ENCODE results near the gene RGS17.
A peak's percentile ranks its signal among the peaks of the same experiment; 100 is the strongest.

RGS17 gene

GRCh38 chr6:153129873-153130514 is 1.1 kb downstream of the RGS17 start:
- POLR2A ChIA-PET (ENCODE audit: low non-redundant PET): no interaction called here
- DNase-seq (ENCODE audit: low spot score): peak; percentile 9
- H3K27ac ChIP-seq: peak overlapping the region; percentile 75
- CTCF ChIA-PET: interaction anchor here (0.7 kb wide), 1 partner anchor 91 kb away, joined by 3 read pairs; no protein-coding TSS in a partner anchor
- TF ChIP-seq CTCF (conservative IDR thresholded peaks at IDR 0.05; ENCODE audit: low read depth): no peak

GRCh38 chr6:153126218-153126617 is 4.9 kb downstream of the RGS17 start:
- TF ChIP-seq CTCF (conservative IDR thresholded peaks at IDR 0.05; ENCODE audit: low read depth): no peak
- no peak for DNase-seq (ENCODE audit: low spot score)
- H3K27ac ChIP-seq: no peak overlapping the region
- ChIA-PET CTCF (no interaction called here), POLR2A (ENCODE audit: low non-redundant PET) (no interaction called here)

- H3K27ac ChIP-seq: no peak overlapping the region
- CTCF ChIA-PET: no interaction called here
- no peak for DNase-seq (ENCODE audit: low spot score)
- no peak for TF ChIP-seq CTCF (conservative IDR thresholded peaks at IDR 0.05; ENCODE audit: low read depth)
- POLR2A ChIA-PET (ENCODE audit: low non-redundant PET): no interaction called here
These were observed 6.0 kb downstream of the RGS17 start for GRCh38 chr6:153125032-153125431.

GRCh38 chr6:153123801-153124200 is 7.3 kb downstream of the RGS17 start:
- H3K27ac ChIP-seq: no peak overlapping the region
- POLR2A ChIA-PET (ENCODE audit: low non-redundant PET): no interaction called here
- no peak for DNase-seq (ENCODE audit: low spot score)
- TF ChIP-seq CTCF (conservative IDR thresholded peaks at IDR 0.05; ENCODE audit: low read depth): no peak
- CTCF ChIA-PET: no interaction called here

- no peak for DNase-seq (ENCODE audit: low spot score)
- CTCF ChIA-PET: no interaction called here
These were observed 9.8 kb downstream of the RGS17 start for GRCh38 chr6:153121311-153121710.

More at GRCh38 chr6:153121311-153121710, 9.8 kb downstream of the RGS17 start:
- POLR2A ChIA-PET (ENCODE audit: low non-redundant PET): no interaction called here
- no peak for TF ChIP-seq CTCF (conservative IDR thresholded peaks at IDR 0.05; ENCODE audit: low read depth)
- H3K27ac ChIP-seq: no peak overlapping the region
